Erythroblast (primary cell): Measurements from ENCODE around the gene PRMT2.
"Not testable (repeated sequence)": the region's sequence is repeated elsewhere in the genome, so short reads cannot be mapped to it uniquely, and the experiment has no call there.

ENCODE experiments used
- GATA1 ChIP-seq: IDR thresholded peaks from 2 replicates; pipeline ENCODE4 v1.6.1; 2011; ENCODE audit warnings: low read depth, mild to moderate bottlenecking, control low read depth, low read length, moderate library complexity
- POLR2A ChIP-seq: IDR thresholded peaks from 2 replicates; pipeline ENCODE4 v1.6.1; 2011; ENCODE audit warnings: mild to moderate bottlenecking, low read length

DNA sequence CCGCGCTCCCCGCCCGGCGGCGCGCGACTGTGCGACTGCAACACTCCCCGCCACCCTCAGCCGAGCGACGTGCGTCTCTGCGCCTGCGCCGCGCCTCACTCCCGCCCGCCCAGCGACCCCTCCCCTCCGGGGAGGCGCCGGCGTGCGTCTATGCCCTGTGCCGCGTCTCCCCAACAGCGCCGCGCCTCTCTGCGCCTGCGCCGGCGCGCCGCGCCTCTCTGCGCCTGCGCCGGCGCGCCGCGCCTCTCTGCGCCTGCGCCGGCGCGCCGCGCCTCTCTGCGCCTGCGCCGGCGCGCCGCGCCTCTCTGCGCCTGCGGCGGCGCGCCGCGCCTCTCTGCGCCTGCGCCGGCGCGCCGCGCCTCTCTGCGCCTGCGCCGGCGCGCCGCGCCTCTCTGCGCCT lies 63.2 kb downstream of the PRMT2 start:
- TF ChIP-seq POLR2A, GATA1: not testable (repeated sequence)
